GM23338 (cell line): ENCODE results near the gene USP20. TPM values are rescaled to one million over a fixed set of nuclear protein-coding genes. Genes with fewer than 3 reads are reported as not detected.

Experiments
- ATAC-seq: fragments of 200-7000 bp; cut with Tn5 transposase; 3 replicates; pipeline ENCODE4 v1.9.1; 2020
- DNase-seq: peaks from one replicate; pipeline ENCODE4 v3.0.0-alpha.2; 2015; ENCODE audit warnings: low spot score
- H2AFZ ChIP-seq: fragments of 200-600 bp; sonication (generic); 2 replicates; pipeline ENCODE4 v1.8.0; 2016; ENCODE audit warnings: antibody characterized with exemption, mild to moderate bottlenecking, moderate library complexity
- H3F3A ChIP-seq: fragments of 200-600 bp; sonication (generic); replicated peaks from 2 replicates; pipeline ENCODE4 v1.8.0; 2017; ENCODE audit warnings: antibody characterized with exemption, mixed run types, low read depth
- H3K27ac ChIP-seq: fragments of 200-600 bp; sonication (generic); 2 replicates; pipeline ENCODE4 v1.6.1; 2016; ENCODE audit warnings: low read depth
- H3K27me3 ChIP-seq: fragments of 200-600 bp; sonication (generic); 2 replicates; pipeline ENCODE4 v1.8.0; 2016; ENCODE audit warnings: mild to moderate bottlenecking, mixed run types, moderate library complexity; ENCODE audit not compliant: insufficient read depth
- H3K36me3 ChIP-seq: fragments of 200-600 bp; sonication (generic); 2 replicates; pipeline ENCODE4 v1.8.0; 2016; ENCODE audit warnings: mild to moderate bottlenecking; ENCODE audit not compliant: insufficient read depth
- H3K4me1 ChIP-seq: fragments of 200-600 bp; sonication (generic); 2 replicates; pipeline ENCODE4 v1.8.0; 2016; ENCODE audit warnings: mild to moderate bottlenecking, moderate library complexity; ENCODE audit not compliant: insufficient read depth
- H3K4me2 ChIP-seq: fragments of 200-600 bp; sonication (generic); 2 replicates; pipeline ENCODE4 v1.7.1; 2017; ENCODE audit warnings: mixed run types
- H3K4me3 ChIP-seq: fragments of 200-600 bp; sonication (generic); 2 replicates; pipeline ENCODE4 v1.6.1; 2016; ENCODE audit warnings: mixed run types
- H3K79me2 ChIP-seq: fragments of 200-600 bp; sonication (generic); replicated peaks from 2 replicates; pipeline ENCODE4 v1.8.0; 2017; ENCODE audit warnings: mild to moderate bottlenecking; ENCODE audit not compliant: insufficient read depth
- H3K9me2 ChIP-seq: fragments of 200-600 bp; sonication (generic); 2 replicates; pipeline ENCODE4 v1.8.0; 2017; ENCODE audit not compliant: insufficient read depth
- H4K20me1 ChIP-seq: fragments of 200-600 bp; sonication (generic); replicated peaks from 2 replicates; pipeline ENCODE4 v1.8.0; 2017; ENCODE audit warnings: mild to moderate bottlenecking; ENCODE audit not compliant: insufficient read depth
- H3K27ac Mint-ChIP-seq: 2 replicates; pipeline ENCODE4 v1.8.0; 2020; ENCODE audit warnings: inconsistent platforms, mild to moderate bottlenecking, moderate library complexity, mixed read lengths
- H3K27me3 Mint-ChIP-seq: 3 replicates; pipeline ENCODE4 v1.8.0; 2022; ENCODE audit warnings: low read depth, mild to moderate bottlenecking, moderate library complexity, mixed read lengths, inconsistent platforms; ENCODE audit not compliant: insufficient read depth, poor library complexity
- H3K36me3 Mint-ChIP-seq: 3 replicates; pipeline ENCODE4 v1.8.0; 2021; ENCODE audit warnings: low read depth, mild to moderate bottlenecking, inconsistent platforms, moderate library complexity, mixed read lengths
- H3K4me1 Mint-ChIP-seq: 3 replicates; pipeline ENCODE4 v1.8.0; 2020; ENCODE audit warnings: mild to moderate bottlenecking, inconsistent platforms, mixed read lengths
- H3K4me3 Mint-ChIP-seq: 3 replicates; pipeline ENCODE4 v1.8.0; 2021; ENCODE audit warnings: moderate library complexity, mild to moderate bottlenecking, inconsistent platforms, mixed read lengths
- H3K9me3 Mint-ChIP-seq: 3 replicates; pipeline ENCODE4 v1.8.0; 2020; ENCODE audit warnings: moderate library complexity, mild to moderate bottlenecking, inconsistent platforms, mixed read lengths
- CREB1 ChIP-seq: fragments of 250-450 bp; sonication (Bioruptor Pico); IDR thresholded peaks from 2 replicates; pipeline ENCODE4 v1.5.0; 2020; ENCODE audit warnings: low read depth, mild to moderate bottlenecking, moderate library complexity
- CTCF ChIP-seq, 2 experiments: fragments of 200-600 bp in 1 of 2; sonication (generic) in 1 of 2; conservative IDR thresholded peaks; 2 replicates each; pipeline versions ENCODE4 v1.5.1 to v1.6.1; 2016 to 2017; ENCODE audit warnings: antibody characterized with exemption in 2 of 2, low read depth in 2 of 2, mild to moderate bottlenecking in 2 of 2, moderate library complexity in 1 of 2
- ETS1 ChIP-seq: IDR thresholded peaks from 2 replicates; pipeline ENCODE4 v1.6.1; 2016; ENCODE audit warnings: antibody characterized with exemption
- EZH2 ChIP-seq: fragments of 200-600 bp; sonication (generic); IDR thresholded peaks from one replicate; pipeline ENCODE4 v1.8.0; 2017; ENCODE audit warnings: antibody characterized with exemption, mild to moderate bottlenecking, low read depth; ENCODE audit not compliant: unreplicated experiment
- EZH2phosphoT487 ChIP-seq: fragments of 200-600 bp; sonication (generic); IDR thresholded peaks from one replicate; pipeline ENCODE4 v1.8.1; 2018; ENCODE audit warnings: antibody characterized with exemption; ENCODE audit not compliant: unreplicated experiment
- JUNB ChIP-seq: IDR thresholded peaks from one replicate; pipeline ENCODE4 v1.6.1; 2016; ENCODE audit warnings: antibody characterized with exemption; ENCODE audit not compliant: unreplicated experiment
- NANOG ChIP-seq: IDR thresholded peaks from 2 replicates; pipeline ENCODE4 v1.6.1; 2016; ENCODE audit warnings: antibody characterized with exemption, borderline replicate concordance
- POLR2AphosphoS5 ChIP-seq: IDR thresholded peaks from 2 replicates; pipeline ENCODE4 v1.6.1; 2016; ENCODE audit warnings: antibody characterized with exemption, low read depth
- REST ChIP-seq: IDR thresholded peaks from one replicate; pipeline ENCODE4 v1.6.1; 2018; ENCODE audit warnings: antibody characterized with exemption; ENCODE audit not compliant: unreplicated experiment
- STAT1 ChIP-seq: IDR thresholded peaks from one replicate; pipeline ENCODE4 v1.6.1; 2016; ENCODE audit warnings: antibody characterized with exemption; ENCODE audit not compliant: unreplicated experiment
- ZNF114 ChIP-seq: fragments of 250-450 bp; sonication (Bioruptor Pico); IDR thresholded peaks from 2 replicates; pipeline ENCODE4 v1.5.0; 2020; ENCODE audit warnings: mild to moderate bottlenecking, moderate library complexity
- ZNF331 ChIP-seq: fragments of 250-450 bp; sonication (Bioruptor Pico); IDR thresholded peaks from 2 replicates; pipeline ENCODE4 v1.5.0; 2020; ENCODE audit warnings: low read depth, mild to moderate bottlenecking, moderate library complexity
- ZNF462 ChIP-seq: fragments of 250-450 bp; sonication (Bioruptor Pico); IDR thresholded peaks from 2 replicates; pipeline ENCODE4 v1.5.0; 2020; ENCODE audit warnings: mild to moderate bottlenecking, moderate library complexity
- polyA plus RNA-seq: library from polyadenylated mRNA; unstranded; fragments of >200 nt; fragmentation: Nextera tagmentation; extraction: Ambion mirVana; gene quantifications from 2 replicates; pipeline ENCODE4 v1.2.1, GENCODE V29; 2016
- total RNA-seq: library from RNA; depleted of rRNA; stranded (reverse); fragments of >200 nt; shearing (Covaris generic); gene quantifications from 2 replicates; pipeline ENCODE4 v1.2.3, GENCODE V29; 2014

Gene USP20
- total and polyA plus RNA-seq, 2 experiments from 2014 or later, result 10.4 to 13.0 TPM

- H3K9me2 ChIP-seq, result no peaks in the 10 kb centered on the region
- H3K4me3 ChIP-seq, result no peak overlapping the region
- no peak overlapping the region for H3K27ac Mint-ChIP-seq
- H3K36me3 ChIP-seq, result no peaks in the 10 kb centered on the region
- no peaks in the 10 kb centered on the region for H3F3A ChIP-seq
- DNase-seq (no peak), ATAC-seq (no peak)
- no peak overlapping the region for H3K4me3 Mint-ChIP-seq
- H3K27me3 ChIP-seq, result no peaks in the 10 kb centered on the region
- H3K9me3 Mint-ChIP-seq, result no peaks in the 10 kb centered on the region
- no peak for TF ChIP-seq POLR2AphosphoS5
- no peak for TF ChIP-seq ETS1
- no peak for TF ChIP-seq JUNB
- TF ChIP-seq CTCF (conservative IDR thresholded peaks at IDR 0.05; ENCODE audit: low read depth in 2 of 2), result no peak
- no peak for TF ChIP-seq EZH2
- TF ChIP-seq STAT1, result no peak
- no peak for TF ChIP-seq CREB1 (CRISPR knock-in tag)
- no peak for TF ChIP-seq EZH2phosphoT487
- TF ChIP-seq ZNF462 (CRISPR knock-in tag), result no peak
- TF ChIP-seq NANOG, result no peak
- TF ChIP-seq ZNF331 (CRISPR knock-in tag), result no peak
- no peak for TF ChIP-seq REST
- no peak for TF ChIP-seq ZNF114 (CRISPR knock-in tag)
- H3K27ac ChIP-seq, result no peak overlapping the region
- peaks cover 3% of the 10 kb centered on the region for H3K27me3 Mint-ChIP-seq
- no peaks in the 10 kb centered on the region; the same call in 2 of the 3 replicates for H3K4me1 Mint-ChIP-seq
- H3K4me1 ChIP-seq, result no peaks in the 10 kb centered on the region
- no peak overlapping the region for H3K4me2 ChIP-seq
- no peaks in the 10 kb centered on the region for H3K36me3 Mint-ChIP-seq
- H4K20me1 ChIP-seq, result no peaks in the 10 kb centered on the region
- H2AFZ ChIP-seq, result no peak overlapping the region
- H3K79me2 ChIP-seq, result no peaks in the 10 kb centered on the region
Observed at GRCh38 chr9:129916707-129917106, 81.4 kb downstream of the USP20 start.
